GM19035 (cell line): ENCODE results near the gene TPP1.

Experiments used
- ATAC-seq: cut with Tn5 transposase; IDR thresholded peaks from one replicate; pipeline ENCODE4 v1.9.1; 2021; ENCODE audit not compliant: unreplicated experiment

The TPP1 gene

DNA sequence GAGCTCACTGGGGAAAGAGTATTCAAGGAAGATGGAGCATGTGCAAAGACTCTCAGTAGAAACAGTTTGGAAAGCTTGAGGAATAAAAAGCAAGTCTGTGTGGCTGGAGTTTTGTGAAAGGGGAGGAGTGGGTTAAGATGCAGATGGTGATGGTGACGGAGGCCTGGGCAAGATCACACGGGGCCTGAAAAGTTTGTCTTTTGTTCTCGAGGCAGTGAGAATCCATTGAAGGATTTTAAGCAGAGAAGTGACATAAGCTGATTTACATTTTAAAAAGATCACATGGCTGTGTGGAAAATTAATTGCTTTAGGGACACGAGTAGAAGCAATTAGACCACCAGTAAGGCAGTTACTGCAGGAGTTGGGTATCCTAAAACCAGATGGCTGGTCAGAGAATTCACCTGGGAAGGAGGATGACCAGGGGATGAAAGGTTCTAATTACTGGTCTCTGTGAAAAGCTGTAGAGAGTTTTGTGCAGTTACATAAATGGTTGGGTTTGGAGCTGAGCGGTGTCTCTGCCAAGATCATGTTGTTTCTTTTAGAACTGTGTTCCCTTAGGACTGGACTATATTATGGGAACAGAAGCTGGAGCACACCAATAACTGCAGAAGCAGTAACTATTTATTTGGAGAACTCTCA lies 22.9 kb downstream of the TPP1 start:
- ATAC-seq = no peak

DNA sequence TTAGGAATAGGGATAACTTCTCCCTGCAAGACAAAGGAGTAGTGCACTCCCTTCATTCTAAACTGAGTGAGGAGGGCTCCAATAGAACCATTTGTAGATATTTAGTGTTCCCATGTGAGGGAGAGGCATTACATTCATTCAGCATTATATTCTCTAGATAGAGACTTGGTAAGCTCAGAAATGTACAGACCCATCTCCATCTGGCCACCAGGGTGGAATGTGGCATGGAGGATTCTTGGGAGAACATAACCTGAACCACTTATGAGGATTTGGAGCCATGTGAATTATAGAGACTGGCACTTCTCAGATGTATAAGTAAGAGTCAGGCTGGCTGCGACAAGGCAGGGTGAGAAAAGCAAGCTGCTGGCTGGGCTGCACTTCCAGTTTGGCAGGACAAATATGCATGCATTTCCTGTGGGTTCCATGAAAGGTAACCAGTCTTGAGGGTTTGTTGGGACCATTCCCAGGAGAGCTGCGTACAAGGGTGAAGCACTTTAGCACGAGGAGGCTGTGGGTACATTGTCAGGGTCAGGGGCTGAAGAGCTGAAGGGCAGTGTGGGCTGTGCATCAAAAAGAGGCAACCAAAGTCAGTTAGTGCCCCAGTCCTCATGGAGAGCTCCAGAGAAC lies 25.0 kb downstream of the TPP1 start:
- ATAC-seq = no peak

DNA sequence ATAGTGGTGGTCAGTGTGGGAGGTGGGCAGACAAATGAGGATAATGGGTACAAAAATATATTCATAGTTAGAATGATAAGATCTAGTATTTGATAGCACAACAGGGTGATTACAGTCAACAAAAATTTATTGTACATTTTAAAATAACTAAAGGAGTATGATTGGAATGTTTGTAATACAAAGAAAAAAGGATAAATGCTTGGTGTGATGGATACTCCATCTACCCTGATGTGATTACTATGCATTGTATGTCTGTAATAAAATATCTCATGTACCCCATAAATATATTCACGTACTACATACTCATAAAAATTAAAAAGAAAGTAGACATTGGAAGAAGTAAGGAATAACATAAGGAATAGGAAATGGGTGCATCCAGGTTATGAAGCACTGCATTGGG lies 31.2 kb downstream of the TPP1 start:
- no peak for ATAC-seq

DNA sequence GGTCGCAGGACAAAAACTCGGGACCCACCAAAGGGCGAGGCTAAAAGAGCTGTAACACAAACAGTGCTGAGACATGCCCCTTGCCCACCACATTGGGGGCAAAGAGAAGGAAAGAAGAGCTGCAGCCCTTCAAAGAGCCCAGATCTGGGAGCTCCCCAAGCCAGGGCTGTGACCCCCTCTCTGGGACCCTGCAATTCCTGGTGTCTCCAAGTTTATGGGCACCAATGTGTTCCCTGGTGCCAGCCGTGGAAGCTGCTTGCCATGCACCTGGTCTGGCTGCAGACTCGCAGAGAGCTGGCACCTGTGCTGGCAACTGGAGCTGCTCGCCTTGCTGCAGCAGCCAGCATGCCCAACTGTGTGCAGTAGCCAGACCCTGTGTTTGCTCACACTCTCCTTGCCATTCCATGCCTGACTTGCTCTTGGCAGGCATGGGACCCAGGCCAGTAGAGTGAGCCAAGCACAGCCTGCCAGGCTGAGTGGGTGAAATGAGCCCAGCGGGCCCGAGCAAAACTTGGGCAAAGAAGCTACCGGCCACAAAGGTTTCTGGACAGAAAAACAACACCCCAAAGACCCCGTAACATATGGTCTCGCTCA lies 31.8 kb downstream of the TPP1 start:
- no peak for ATAC-seq

DNA sequence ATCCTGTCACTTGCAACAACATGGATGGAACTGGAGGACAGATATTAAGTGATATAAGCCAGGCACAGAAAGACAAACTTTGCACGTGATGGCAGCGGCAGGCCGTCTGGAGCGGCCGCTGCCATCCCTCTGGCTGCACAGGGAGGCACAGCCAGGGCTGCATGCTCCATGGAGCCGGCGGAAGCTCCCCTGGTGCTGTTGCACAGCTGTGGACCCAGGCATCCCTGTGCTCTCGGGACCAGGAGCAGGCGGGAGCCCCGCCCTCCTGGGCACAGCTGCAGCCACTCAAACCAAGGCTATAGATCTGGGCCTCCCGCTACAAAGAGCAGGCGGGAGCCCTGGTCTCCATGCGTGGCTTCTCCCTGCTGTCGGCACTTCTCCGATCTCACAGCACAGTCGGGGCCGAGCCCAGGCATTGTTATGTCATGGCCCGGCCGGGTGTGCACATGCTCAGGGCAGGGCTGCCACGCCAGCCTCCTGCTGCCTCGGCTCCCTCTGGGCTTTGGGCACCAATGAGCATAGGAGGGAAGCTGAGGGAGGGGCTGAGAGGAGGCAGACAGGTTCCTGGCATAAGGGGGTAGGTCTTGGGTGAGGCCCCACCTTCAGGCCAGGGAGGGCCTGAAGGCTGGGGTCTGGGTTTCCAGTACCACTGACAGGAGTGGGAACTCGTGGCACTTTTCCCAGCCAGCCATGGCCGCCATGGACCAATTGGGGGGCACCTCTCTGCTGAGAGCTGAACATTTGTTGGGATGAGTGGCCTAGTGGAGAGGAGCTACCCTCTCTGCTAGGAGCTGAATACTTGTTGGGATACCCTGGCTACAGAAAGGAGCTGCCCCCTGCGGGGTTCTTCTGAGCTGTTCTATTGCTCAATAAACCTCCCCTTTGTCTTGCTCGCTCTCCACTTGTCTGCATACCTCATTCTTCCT lies 32.5 kb downstream of the TPP1 start:
- ATAC-seq = no peak

DNA sequence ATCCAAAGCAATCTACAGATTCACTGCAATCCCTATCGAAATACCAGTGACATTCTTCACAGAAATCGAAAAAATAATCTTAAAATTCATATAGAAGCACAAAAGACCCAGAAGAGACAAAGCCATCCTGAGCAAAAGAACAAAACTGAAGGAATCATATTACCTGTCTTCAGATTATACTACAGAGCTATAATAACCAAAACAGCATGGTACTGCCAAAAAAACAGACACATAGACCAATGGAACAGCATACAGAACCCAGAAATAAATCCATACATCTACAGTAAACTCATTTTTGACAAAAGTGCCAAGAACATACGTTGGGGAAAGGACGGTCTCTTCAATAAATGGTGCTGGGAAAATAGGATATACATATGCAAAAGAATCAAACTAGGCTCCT lies 34.7 kb downstream of the TPP1 start:
- ATAC-seq = no peak

DNA sequence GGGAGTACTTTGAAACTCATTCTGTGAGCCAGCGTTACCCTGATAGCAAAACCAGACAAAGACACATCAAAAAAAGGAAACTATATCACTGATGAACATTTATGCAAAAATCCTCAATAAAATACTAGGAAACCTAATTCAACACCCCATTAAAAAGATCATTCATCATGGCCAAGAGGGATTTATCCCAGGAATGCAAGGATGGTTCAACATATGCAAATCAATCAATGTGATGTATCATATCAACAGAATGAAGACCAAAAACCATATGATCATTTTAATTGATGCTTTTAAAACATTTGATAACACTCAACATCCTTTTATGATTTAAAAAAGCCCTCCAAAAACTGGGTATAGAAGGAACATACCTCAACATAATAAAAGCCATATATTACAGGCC lies 35.6 kb downstream of the TPP1 start:
- no peak for ATAC-seq

DNA sequence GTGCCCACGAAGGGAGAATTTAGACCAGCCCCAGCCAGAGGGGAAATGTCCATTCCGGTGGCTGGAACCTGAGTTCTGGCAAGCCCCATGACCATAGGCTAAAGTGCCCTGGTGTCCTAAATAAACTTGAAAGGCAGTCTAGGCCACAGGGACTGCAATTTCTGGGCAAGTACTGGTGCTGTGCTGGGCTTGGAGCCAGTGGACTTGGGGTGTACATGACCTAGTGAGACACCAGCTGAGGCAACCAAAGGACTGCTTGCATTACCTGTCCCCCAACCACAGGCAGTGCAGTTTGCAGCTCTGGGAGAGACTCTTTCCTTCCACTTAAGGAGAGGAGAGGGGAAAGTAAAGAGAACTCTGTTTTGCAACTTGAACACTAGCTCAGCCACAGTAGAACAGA lies 39.5 kb downstream of the TPP1 start:
- no peak for ATAC-seq

DNA sequence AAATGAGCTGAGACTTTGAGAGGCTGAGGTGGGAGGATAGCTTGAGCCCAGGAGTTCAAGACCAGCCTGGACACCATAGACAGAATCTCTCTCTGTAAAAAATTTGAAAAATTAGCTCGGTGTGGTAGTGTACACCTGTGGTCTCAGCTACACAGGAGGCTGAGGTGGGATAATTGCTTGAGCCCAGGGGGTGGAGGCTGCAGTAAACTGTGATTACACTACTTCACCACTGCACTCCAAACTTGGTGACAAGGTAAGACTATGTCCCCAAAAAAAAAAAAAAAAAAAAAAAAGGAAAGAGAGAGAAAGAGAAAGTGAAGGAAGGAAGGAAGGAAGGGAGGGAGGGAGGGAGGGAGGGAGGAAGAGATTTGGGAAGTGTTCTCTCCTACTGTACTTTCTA lies 41.1 kb downstream of the TPP1 start:
- no peak for ATAC-seq

DNA sequence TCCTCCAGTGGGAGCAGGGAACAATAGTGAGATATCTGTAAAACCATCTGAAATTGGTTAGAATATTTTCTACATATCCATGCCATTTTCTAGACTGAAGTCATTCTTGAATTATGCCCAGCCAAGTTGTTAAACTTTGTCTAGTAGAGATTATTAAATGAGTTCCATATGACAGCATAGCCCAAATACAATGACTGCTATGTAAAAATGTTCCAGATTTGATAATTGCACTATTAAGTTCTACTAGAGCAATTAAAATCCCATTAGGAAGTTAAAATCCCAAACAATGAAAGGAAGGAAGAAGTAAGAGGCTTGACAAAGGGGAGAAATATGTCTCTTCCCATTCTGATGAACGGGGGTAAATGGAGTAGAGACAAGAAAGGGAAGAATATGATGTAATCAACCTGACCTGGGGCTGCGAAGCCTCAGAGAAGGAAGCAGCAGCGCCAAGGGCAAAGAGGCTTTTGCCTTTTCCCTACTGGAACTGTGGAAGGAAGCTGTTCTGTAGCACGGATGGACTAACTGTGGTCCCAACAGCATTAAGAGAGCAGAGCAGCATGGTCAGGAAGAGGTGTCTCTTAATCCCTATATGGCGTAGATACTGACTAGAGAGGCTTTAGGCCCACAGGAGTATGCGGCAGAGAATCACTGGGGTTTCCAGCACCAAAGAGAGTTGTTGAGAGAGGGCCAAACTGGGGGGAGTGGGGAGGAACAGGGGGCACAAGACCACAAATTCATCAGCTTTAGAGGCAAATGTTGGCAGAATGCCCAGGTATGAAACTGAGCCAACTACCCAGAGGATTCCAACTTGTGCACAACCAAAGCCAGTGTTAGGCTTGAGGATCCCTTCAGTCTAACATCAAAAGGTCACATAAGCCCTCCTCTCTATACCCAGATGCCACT lies 42.5 kb downstream of the TPP1 start:
- ATAC-seq = no peak

DNA sequence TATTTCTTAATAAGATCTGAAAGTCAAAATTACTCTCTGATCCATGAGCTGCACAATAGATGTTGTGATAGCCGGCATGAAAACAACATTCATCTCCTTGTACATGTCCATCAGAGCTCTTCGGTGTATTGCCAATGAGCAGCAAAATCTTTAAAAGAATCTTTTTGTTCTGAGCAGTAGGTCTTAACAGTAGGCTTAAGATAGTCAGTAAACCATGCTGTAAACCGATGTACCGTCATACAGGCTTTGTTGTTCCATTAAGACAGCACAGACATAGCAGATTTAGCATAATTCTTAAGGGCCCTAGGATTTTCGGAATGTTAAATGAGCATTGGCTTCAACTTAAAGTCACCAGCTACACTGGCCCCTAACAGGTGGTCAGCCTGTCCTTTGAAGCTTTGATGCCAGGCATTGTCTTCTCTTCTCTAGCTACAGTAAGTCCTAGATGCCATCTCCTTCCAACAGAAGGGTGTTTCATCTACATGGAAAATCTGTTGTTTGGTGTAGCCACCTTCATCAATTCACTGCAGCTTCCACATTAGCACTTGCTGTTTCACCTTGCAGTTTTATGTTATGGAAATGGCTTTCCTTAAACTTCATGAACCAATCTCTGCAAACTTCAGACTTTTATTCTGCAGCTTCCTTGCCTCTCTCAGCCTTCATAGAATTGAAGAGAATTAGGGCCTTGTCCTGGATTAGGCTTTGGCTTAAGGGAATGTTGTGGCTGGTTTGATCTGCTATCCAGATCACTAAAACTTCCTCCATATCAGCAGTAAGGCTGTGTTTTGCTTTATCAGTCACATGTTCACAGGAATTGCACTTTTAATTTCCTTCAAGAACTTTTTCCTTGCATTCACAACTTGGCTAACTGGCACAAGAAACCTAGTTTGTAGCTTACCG lies 44.2 kb downstream of the TPP1 start:
- no peak for ATAC-seq

DNA sequence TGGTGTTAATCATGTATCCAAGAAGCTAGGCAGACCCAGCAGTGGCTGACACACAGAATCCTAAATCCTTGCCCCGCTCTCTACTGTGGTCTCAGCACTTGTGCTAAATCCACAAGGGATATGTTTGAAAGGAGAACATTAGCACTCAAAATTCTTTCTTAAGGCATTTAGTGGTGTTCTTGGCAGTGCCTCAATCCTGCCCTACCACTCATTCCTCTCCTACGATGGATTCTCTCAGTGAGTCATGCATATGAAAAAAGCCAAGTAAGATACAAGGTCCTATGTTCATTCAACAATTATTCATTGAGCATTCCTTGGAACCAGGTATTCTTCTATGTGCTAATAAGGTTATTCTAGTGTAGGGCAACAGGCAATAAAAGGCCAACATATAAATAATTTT lies 47.0 kb downstream of the TPP1 start:
- no peak for ATAC-seq

DNA sequence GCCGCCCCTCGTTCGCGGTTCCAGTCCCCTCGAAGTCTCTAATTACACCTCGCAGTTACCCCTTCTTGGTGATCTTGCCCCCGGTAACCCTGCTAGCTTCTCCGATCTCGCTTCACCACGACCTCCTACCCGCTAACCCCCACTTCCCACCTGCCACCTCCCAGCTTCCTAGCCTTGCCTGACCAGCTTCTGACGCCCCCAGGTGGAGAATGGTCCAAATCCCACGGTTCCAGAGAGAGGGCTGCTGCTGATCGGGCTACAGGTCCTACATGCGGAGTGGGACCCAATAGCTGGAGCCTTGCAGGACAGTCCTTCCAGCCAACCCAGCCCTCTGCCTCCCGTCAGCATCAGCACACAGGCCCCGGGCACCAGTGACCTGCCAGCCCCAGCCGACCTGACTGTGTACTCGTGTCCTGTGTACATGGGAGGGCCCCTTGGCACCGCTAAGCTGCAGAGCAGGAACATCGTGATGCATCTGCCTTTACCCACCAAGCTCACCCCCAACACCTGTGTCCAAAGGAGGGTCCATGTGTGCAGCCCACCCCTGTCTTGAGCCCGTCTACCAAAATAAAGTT lies 47.7 kb downstream of the TPP1 start:
- no peak for ATAC-seq

DNA sequence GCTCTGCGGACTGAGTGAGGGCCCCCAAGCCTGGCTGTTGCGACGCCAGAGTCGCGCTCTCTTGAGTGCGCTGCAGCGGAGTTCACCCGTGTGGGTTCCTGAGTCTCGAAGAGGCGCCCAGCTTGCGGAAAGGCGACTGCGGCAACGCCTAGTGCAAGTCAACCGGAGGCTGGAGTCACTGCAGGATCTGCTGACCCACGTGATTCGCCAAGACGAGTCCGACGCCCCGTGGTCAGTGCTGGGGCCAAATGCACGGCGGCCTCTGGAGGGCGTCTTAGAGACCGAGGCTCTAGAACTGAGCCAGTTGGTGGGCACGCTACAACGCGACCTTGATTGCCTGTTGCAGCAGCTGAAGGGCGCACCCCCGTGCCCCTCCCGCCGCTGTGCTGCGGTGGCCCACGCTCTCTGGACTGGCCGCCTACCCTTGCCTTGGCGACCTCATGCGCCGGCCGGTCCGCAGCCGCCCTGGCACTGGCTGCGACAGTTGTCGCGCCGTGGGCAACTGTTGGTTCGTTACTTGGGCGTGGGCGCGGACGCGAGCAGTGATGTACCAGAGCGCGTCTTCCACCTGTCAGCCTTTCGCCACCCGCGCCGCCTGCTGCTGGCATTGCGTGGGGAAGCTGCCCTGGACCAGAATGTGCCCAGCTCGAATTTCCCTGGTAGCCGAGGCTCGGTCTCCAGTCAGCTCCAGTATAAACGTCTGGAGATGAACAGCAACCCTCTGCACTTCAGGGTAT lies 48.4 kb downstream of the TPP1 start:
- no peak for ATAC-seq

DNA sequence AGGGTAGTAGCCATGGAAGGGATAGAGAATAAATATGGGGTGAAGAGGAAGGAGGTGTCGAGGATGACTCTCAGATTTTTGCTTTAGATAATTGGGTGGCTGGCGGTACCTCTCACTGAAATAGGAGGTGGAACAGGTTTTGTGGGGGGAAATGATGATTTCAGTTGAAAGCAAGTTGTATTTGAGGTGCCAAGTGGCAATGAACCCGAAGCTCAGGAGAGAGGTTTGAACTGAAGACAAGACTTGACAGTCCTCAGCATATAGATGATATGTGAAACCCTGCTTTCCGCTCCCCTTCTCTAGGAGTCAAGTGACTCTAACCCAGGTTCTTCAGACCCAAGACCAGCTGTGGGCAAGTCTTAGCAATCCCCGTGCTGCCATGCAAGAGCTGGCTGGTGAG lies 49.5 kb downstream of the TPP1 start:
- no peak for ATAC-seq

DNA sequence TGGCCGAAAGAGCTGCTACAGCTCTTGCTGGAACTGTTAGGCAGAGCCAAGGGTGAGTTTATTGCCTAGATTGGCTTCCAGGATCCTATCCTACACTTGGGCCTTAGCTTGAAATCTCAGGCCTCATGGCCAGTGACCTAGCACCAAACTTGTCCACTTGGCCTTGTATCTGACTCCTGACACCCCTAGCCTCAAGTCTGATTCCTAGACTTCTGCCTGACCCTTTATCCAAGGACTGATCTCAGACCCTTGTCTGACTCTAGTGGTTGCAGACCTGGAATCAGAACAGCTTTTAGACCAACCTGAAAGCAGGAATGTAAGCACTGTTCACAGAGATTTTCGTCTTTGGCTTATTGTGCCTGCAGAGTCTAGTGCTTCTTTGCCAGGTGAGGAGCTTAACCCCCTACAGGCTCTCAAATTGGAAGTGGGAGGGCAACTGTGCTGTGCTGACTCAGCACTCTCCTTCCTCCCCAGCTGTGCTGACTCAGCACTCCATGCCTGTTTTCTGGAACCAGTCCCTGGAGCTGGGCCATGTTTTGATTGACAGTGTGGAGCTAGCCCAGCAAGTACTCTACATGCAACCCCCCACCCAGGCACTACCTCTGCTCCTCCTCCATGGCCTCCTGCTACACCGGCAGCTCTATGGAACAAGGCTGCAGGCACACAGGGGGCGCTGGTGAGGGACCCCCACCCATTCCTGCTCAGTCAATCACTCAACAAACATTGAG lies 50.9 kb downstream of the TPP1 start:
- ATAC-seq = no peak

DNA sequence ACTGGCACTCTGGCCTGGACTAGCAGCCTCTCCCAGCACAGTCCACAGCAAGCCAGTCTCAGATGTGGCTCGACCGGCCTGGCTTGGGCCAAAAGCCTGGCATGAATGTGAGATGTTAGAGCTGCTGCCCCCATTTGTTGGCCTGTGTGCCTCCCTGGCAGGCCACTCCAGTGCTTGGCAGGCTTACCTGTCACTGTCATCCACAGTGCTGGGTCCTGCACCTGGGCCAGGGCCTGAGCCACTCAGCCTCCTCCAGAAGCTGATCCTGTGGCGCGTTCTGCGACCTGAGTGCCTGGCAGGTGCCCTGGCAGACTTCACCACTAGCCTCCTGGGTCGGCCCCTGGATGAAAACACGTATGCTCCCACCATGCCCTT lies 51.9 kb downstream of the TPP1 start:
- no peak for ATAC-seq
